SK-N-SH (cell line): Measurements from ENCODE around the gene TMEM164. TPM values are rescaled to one million over a fixed set of nuclear protein-coding genes. Genes with fewer than 3 reads are reported as not detected.

Experiments
- CTCF ChIA-PET: fragments of 300-600, 350-600 bp; formaldehyde crosslinking; extraction: SDS; loops from one replicate; lab custom pipeline; 2021; lab: Yijun Ruan, JAX
- POLR2A ChIA-PET: fragments of 350-600 bp; sonication (Branson Sonifier 250); formaldehyde crosslinking; extraction: SDS; loops from one replicate; lab custom pipeline; 2020; ENCODE audit warnings: antibody characterized with exemption, inconsistent platforms; lab: Yijun Ruan, JAX
- DNase-seq: peaks from one replicate; pipeline ENCODE4 v3.0.0; 2012
- H2AFZ ChIP-seq: fragments of 200-600 bp; sonication (generic); 2 replicates; pipeline ENCODE4 v1.8.1; 2016; ENCODE audit warnings: antibody characterized with exemption, mild to moderate bottlenecking, low read depth
- H3F3A ChIP-seq: fragments of 200-600 bp; sonication (generic); replicated peaks from 2 replicates; pipeline ENCODE3; 2016; ENCODE audit warnings: antibody characterized with exemption, mild to moderate bottlenecking; ENCODE audit not compliant: insufficient read depth
- H3K27ac ChIP-seq, 2 experiments: fragments of 200-500 bp in 1 of 2; fragments of 200-600 bp in 1 of 2; sonication (Bioruptor generic) in 1 of 2; sonication (generic), shearing (Covaris generic) in 1 of 2; 2 replicates each; pipeline versions ENCODE4 v1.5.1 to v1.6.1; 2014 to 2016; ENCODE audit warnings: low read depth in 2 of 2, inconsistent platforms in 1 of 2, low read length in 1 of 2, mild to moderate bottlenecking in 1 of 2, mixed read lengths in 1 of 2
- H3K27me3 ChIP-seq: fragments of 200-600 bp; sonication (generic), shearing (Covaris generic); 2 replicates; pipeline ENCODE4 v1.6.1; 2016; ENCODE audit warnings: mixed run types; ENCODE audit not compliant: insufficient read depth
- H3K36me3 ChIP-seq, 2 experiments: fragments of 200-500 bp in 1 of 2; fragments of 200-600 bp in 1 of 2; sonication (Bioruptor generic) in 1 of 2; sonication (generic) in 1 of 2; replicated peaks in 1 of 2; 2 replicates each; pipeline versions ENCODE3 to v1.5.1; 2014 to 2016; ENCODE audit warnings: low read length in 1 of 2, mild to moderate bottlenecking in 1 of 2; ENCODE audit not compliant: insufficient read depth in 2 of 2, control insufficient read depth in 1 of 2
- H3K4me1 ChIP-seq, 2 experiments: fragments of 200-500 bp in 1 of 2; fragments of 200-600 bp in 1 of 2; sonication (Bioruptor generic) in 1 of 2; sonication (generic), shearing (Covaris generic) in 1 of 2; 2 replicates each; pipeline versions ENCODE4 v1.5.1 to v1.6.1; 2014 to 2016; ENCODE audit warnings: low read depth in 1 of 2, low read length in 1 of 2, mixed run types in 1 of 2; ENCODE audit not compliant: insufficient read depth in 2 of 2, control insufficient read depth in 1 of 2
- H3K4me2 ChIP-seq: fragments of 200-600 bp; sonication (generic), shearing (Covaris generic); 2 replicates; pipeline ENCODE4 v1.6.1; 2017; ENCODE audit warnings: mixed run types
- H3K4me3 ChIP-seq, 2 experiments: fragments of 200-500 bp in 1 of 2; fragments of 200-600 bp in 1 of 2; sonication (Bioruptor generic) in 1 of 2; sonication (generic), shearing (Covaris generic) in 1 of 2; 2 replicates each; pipeline versions ENCODE4 v1.5.1 to v1.8.1; 2014 to 2016; ENCODE audit warnings: low read depth in 2 of 2, inconsistent platforms in 1 of 2, low read length in 1 of 2, mild to moderate bottlenecking in 1 of 2, mixed read lengths in 1 of 2, moderate library complexity in 1 of 2
- H3K79me2 ChIP-seq: fragments of 200-600 bp; sonication (generic); 2 replicates; pipeline ENCODE4 v1.8.1; 2017; ENCODE audit warnings: mild to moderate bottlenecking; ENCODE audit not compliant: insufficient read depth
- H3K9ac ChIP-seq: fragments of 200-600 bp; sonication (generic); 2 replicates; pipeline ENCODE4 v1.6.1; 2017; ENCODE audit warnings: mixed run types
- H3K9me2 ChIP-seq: fragments of 200-600 bp; sonication (generic); 2 replicates; pipeline ENCODE4 v1.6.1; 2017; ENCODE audit warnings: mixed run types
- H3K9me3 ChIP-seq: fragments of 200-600 bp; sonication (generic); 2 replicates; pipeline ENCODE4 v1.6.1; 2017; ENCODE audit warnings: mixed run types, mild to moderate bottlenecking, moderate library complexity
- H4K20me1 ChIP-seq: fragments of 200-600 bp; sonication (generic); 2 replicates; pipeline ENCODE4 v1.6.1; 2017; ENCODE audit warnings: mild to moderate bottlenecking, mixed run types; ENCODE audit not compliant: insufficient read depth
- EP300 ChIP-seq, 2 experiments: IDR thresholded peaks; 2 replicates each; pipeline versions ENCODE4 v1.4.0 to v1.6.1; 2012; ENCODE audit warnings: borderline replicate concordance in 1 of 2, low read depth in 1 of 2, low read length in 1 of 2
- EZH2phosphoT487 ChIP-seq: fragments of 200-600 bp; sonication (generic); IDR thresholded peaks from 2 replicates; pipeline ENCODE4 v1.6.1; 2017; ENCODE audit warnings: low read depth, mixed run types, mild to moderate bottlenecking, antibody characterized with exemption, moderate library complexity, borderline replicate concordance
- FOXM1 ChIP-seq: IDR thresholded peaks from 2 replicates; pipeline ENCODE4 v1.4.0; 2012; ENCODE audit warnings: low read depth, mild to moderate bottlenecking
- GABPA ChIP-seq: IDR thresholded peaks from 2 replicates; pipeline ENCODE4 v1.4.0; 2012; ENCODE audit warnings: low read depth, mild to moderate bottlenecking
- GATA2 ChIP-seq: sonication (generic); formaldehyde crosslinking; IDR thresholded peaks from 2 replicates; pipeline ENCODE4 v1.5.0; 2020; ENCODE audit warnings: mild to moderate bottlenecking, missing genetic modification reagents
- JUND ChIP-seq: IDR thresholded peaks from 2 replicates; pipeline ENCODE4 v1.4.0; 2012
- MXI1 ChIP-seq: IDR thresholded peaks from 2 replicates; pipeline ENCODE4 v1.6.1; 2012; ENCODE audit warnings: mild to moderate bottlenecking, low read depth, low read length, improper control_type of control experiment
- NFIC ChIP-seq: IDR thresholded peaks from 2 replicates; pipeline ENCODE4 v1.4.0; 2012; ENCODE audit warnings: borderline replicate concordance
- NRF1 ChIP-seq: IDR thresholded peaks from 2 replicates; pipeline ENCODE4 v1.6.1; 2012; ENCODE audit warnings: low read depth, mild to moderate bottlenecking, low read length
- RCOR1 ChIP-seq: fragments of 150-350 bp; IDR thresholded peaks from 2 replicates; pipeline ENCODE4 v1.6.1; 2017; ENCODE audit warnings: antibody characterized with exemption, low read length
- RXRA ChIP-seq: IDR thresholded peaks from 2 replicates; pipeline ENCODE4 v1.4.0; 2012; ENCODE audit warnings: low read depth, mild to moderate bottlenecking, borderline replicate concordance
- SIN3A ChIP-seq: IDR thresholded peaks from 2 replicates; pipeline ENCODE4 v1.6.1; 2012; ENCODE audit warnings: low read depth, mild to moderate bottlenecking, low read length, moderate library complexity, borderline replicate concordance
- TAF1 ChIP-seq: IDR thresholded peaks from 2 replicates; pipeline ENCODE4 v1.6.1; 2012; ENCODE audit warnings: low read depth, mild to moderate bottlenecking, low read length, moderate library complexity, borderline replicate concordance
- WGBS: methylation state at CpG from one replicate; pipeline ENCODE4 v1.1.6; 2017; ENCODE audit warnings: low lambda C conversion rate; 5-methylcytosine and 5-hydroxymethylcytosine counted together
- polyA plus RNA-seq, 3 experiments: library from polyadenylated mRNA; depleted of rRNA; stranded (reverse); fragments of >200 nt; gene quantifications; 2 replicates each; pipeline ENCODE4 v1.2.3, GENCODE V29; 2012
- TF ChIP-seq, protein P1 (sequence below): IDR thresholded peaks from 2 replicates; pipeline ENCODE4 v1.6.1; 2012; ENCODE audit warnings: mild to moderate bottlenecking, low read depth, low read length, moderate library complexity
- TF ChIP-seq, protein P2 (sequence below): IDR thresholded peaks from 2 replicates; pipeline ENCODE4 v1.4.0; 2012; ENCODE audit warnings: low read depth
- TF ChIP-seq, protein P3 (sequence below): IDR thresholded peaks from 2 replicates; pipeline ENCODE4; 2012
- TF ChIP-seq, protein P4 (sequence below): IDR thresholded peaks from 2 replicates; pipeline ENCODE4 v1.4.0; 2012; ENCODE audit warnings: low read depth, borderline replicate concordance

Gene TMEM164
- polyA plus RNA-seq, 1 of the 3 experiments (the other 2 are of a cell fraction), result 11.9 TPM

DNA sequence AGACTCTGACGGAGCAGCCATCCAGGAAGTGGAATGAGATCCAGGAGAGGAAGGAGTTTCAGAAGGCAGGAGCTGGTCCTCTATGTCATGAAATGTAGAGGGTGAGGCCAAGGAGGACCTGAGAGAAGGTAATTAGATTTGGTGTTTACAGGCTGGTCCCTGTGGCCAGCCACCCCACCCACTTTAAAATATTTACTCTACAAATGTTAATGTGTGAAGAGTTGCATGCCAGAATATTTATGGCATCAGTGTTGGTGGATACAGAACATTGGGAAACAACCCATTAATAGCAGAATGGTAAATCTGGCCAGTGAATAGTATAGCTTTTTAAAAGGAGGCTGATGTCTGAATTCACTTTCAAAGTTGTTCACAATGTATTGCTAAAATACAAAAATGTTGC, 17.6 kb downstream of the TMEM164 start:
- peaks cover 4 to 5% of the 10 kb centered on the region in 2 experiments for H3K36me3 ChIP-seq
- no peaks in the 10 kb centered on the region; a peak in 2 of 4 replicates for H3K4me1 ChIP-seq
- H3K27ac ChIP-seq, result no peak overlapping the region
- no peaks in the 10 kb centered on the region for H3K9me2 ChIP-seq
- H3K4me2 ChIP-seq, result no peak overlapping the region
- WGBS, result 63% methylated on average over 1 of the region's 1 CpG
- H3F3A ChIP-seq, result no peaks in the 10 kb centered on the region
- DNase-seq, result no peak
- H3K9ac ChIP-seq, result no peak overlapping the region
- ChIA-PET CTCF (no interaction called here), POLR2A (no interaction called here)
- H3K79me2 ChIP-seq, result no peaks in the 10 kb centered on the region
- TF ChIP-seq FOXM1 (no peak), SIN3A (no peak), NFIC (no peak), GABPA (no peak), EZH2phosphoT487 (no peak), RXRA (no peak), RCOR1 (no peak), NRF1 (no peak), MXI1 (no peak), JUND (no peak), GATA2 (CRISPR knock-in tag) (no peak), EP300 (IDR thresholded peaks at IDR 0.05; ENCODE audit: borderline replicate concordance in 1 of 2, low read depth in 1 of 2, low read length in 1 of 2) (no peak), TAF1 (no peak)
- TF ChIP-seq, protein P1, sequence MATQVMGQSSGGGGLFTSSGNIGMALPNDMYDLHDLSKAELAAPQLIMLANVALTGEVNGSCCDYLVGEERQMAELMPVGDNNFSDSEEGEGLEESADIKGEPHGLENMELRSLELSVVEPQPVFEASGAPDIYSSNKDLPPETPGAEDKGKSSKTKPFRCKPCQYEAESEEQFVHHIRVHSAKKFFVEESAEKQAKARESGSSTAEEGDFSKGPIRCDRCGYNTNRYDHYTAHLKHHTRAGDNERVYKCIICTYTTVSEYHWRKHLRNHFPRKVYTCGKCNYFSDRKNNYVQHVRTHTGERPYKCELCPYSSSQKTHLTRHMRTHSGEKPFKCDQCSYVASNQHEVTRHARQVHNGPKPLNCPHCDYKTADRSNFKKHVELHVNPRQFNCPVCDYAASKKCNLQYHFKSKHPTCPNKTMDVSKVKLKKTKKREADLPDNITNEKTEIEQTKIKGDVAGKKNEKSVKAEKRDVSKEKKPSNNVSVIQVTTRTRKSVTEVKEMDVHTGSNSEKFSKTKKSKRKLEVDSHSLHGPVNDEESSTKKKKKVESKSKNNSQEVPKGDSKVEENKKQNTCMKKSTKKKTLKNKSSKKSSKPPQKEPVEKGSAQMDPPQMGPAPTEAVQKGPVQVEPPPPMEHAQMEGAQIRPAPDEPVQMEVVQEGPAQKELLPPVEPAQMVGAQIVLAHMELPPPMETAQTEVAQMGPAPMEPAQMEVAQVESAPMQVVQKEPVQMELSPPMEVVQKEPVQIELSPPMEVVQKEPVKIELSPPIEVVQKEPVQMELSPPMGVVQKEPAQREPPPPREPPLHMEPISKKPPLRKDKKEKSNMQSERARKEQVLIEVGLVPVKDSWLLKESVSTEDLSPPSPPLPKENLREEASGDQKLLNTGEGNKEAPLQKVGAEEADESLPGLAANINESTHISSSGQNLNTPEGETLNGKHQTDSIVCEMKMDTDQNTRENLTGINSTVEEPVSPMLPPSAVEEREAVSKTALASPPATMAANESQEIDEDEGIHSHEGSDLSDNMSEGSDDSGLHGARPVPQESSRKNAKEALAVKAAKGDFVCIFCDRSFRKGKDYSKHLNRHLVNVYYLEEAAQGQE, result no peak
- TF ChIP-seq, protein P2, sequence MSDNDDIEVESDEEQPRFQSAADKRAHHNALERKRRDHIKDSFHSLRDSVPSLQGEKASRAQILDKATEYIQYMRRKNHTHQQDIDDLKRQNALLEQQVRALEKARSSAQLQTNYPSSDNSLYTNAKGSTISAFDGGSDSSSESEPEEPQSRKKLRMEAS, result no peak
- TF ChIP-seq, protein P3, sequence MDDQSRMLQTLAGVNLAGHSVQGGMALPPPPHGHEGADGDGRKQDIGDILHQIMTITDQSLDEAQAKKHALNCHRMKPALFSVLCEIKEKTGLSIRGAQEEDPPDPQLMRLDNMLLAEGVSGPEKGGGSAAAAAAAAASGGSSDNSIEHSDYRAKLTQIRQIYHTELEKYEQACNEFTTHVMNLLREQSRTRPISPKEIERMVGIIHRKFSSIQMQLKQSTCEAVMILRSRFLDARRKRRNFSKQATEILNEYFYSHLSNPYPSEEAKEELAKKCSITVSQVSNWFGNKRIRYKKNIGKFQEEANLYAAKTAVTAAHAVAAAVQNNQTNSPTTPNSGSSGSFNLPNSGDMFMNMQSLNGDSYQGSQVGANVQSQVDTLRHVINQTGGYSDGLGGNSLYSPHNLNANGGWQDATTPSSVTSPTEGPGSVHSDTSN, result no peak
- TF ChIP-seq, protein P4, sequence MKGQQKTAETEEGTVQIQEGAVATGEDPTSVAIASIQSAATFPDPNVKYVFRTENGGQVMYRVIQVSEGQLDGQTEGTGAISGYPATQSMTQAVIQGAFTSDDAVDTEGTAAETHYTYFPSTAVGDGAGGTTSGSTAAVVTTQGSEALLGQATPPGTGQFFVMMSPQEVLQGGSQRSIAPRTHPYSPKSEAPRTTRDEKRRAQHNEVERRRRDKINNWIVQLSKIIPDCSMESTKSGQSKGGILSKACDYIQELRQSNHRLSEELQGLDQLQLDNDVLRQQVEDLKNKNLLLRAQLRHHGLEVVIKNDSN, result no peak
- no peak overlapping the region for H2AFZ ChIP-seq
- H3K9me3 ChIP-seq, result no peaks in the 10 kb centered on the region
- no peaks in the 10 kb centered on the region for H3K27me3 ChIP-seq
- no peak overlapping the region for H3K4me3 ChIP-seq
- no peaks in the 10 kb centered on the region for H4K20me1 ChIP-seq
